Measurements from ENCODE around the gene PLD6.
"Not testable (repeated sequence)": the region's sequence is repeated elsewhere in the genome, so short reads cannot be mapped to it uniquely, and the experiment has no call there.

PLD6 gene

GRCh38 chr17:17206124-17206912 lies at the start of gene PLD6:
Gene PLD6, minus strand, starts transcription at chr17:17206333. Its CDS starts 47 bp downstream, at chr17:17206286.
- peak; percentile 94 for FAIRE-seq
- DNase-seq (ENCODE audit: low spot score): peak; percentile 40

GRCh38 chr17:17255689-17256088 lies 49.6 kb upstream of the PLD6 start:
- FAIRE-seq: not testable (repeated sequence)

GRCh38 chr17:17254036-17254435 lies 47.9 kb upstream of the PLD6 start:
- no peak for DNase-seq (ENCODE audit: low spot score)
- no peak for FAIRE-seq

More at GRCh38 chr17:17255689-17256088, 49.6 kb upstream of the PLD6 start:
- not testable (repeated sequence) for DNase-seq (ENCODE audit: low spot score)

- no peak for DNase-seq (ENCODE audit: low spot score)
- FAIRE-seq: no peak
Observed at GRCh38 chr17:17253406-17253805, 47.3 kb upstream of the PLD6 start.

GRCh38 chr17:17252149-17252661 lies 46.1 kb upstream of the PLD6 start:
- FAIRE-seq: peak; percentile 70
- DNase-seq (ENCODE audit: low spot score): no peak

GRCh38 chr17:17246879-17247278 lies 40.7 kb upstream of the PLD6 start:
- no peak for DNase-seq (ENCODE audit: low spot score)
- no peak for FAIRE-seq

GRCh38 chr17:17243163-17243562 lies 37.0 kb upstream of the PLD6 start:
- DNase-seq (ENCODE audit: low spot score): no peak
- FAIRE-seq: no peak

GRCh38 chr17:17242246-17242645 lies 36.1 kb upstream of the PLD6 start:
- FAIRE-seq (no peak), DNase-seq (ENCODE audit: low spot score) (no peak)

GRCh38 chr17:17241656-17242055 lies 35.5 kb upstream of the PLD6 start:
- FAIRE-seq: no peak
- no peak for DNase-seq (ENCODE audit: low spot score)

- FAIRE-seq: no peak
- DNase-seq (ENCODE audit: low spot score): no peak
Observed at GRCh38 chr17:17239832-17240231, 33.7 kb upstream of the PLD6 start.

- FAIRE-seq (no peak), DNase-seq (ENCODE audit: low spot score) (peak; percentile 91)
Observed at GRCh38 chr17:17237026-17237799, 31.1 kb upstream of the PLD6 start, which contains the start of gene FLCN. Gene FLCN, minus strand, starts transcription at chr17:17237168. Its CDS starts 9,031 bp downstream, at chr17:17228137.

- DNase-seq (ENCODE audit: low spot score) (peak; percentile 25), FAIRE-seq (no peak)
Observed at GRCh38 chr17:17236295-17237025, 30.3 kb upstream of the PLD6 start.

GRCh38 chr17:17235212-17236174 lies 29.4 kb upstream of the PLD6 start:
- no peak for DNase-seq (ENCODE audit: low spot score)
- no peak for FAIRE-seq

GRCh38 chr17:17232303-17232621 lies 26.1 kb upstream of the PLD6 start:
- no peak for DNase-seq (ENCODE audit: low spot score)
- no peak for FAIRE-seq

- FAIRE-seq: no peak
- no peak for DNase-seq (ENCODE audit: low spot score)
Observed at GRCh38 chr17:17231621-17232302, 25.6 kb upstream of the PLD6 start.

GRCh38 chr17:17229416-17230384 lies 23.6 kb upstream of the PLD6 start:
- FAIRE-seq: no peak
- DNase-seq (ENCODE audit: low spot score): no peak

GRCh38 chr17:17228521-17229279 lies 22.6 kb upstream of the PLD6 start:
- FAIRE-seq (no peak), DNase-seq (ENCODE audit: low spot score) (no peak)
